IMR-90 (cell line): Measurements from ENCODE around the gene MEGF10.

Experiments used
- BHLHE40 ChIP-seq: fragments of 150-350 bp; IDR thresholded peaks from 2 replicates; pipeline ENCODE4 v1.6.1; 2016; ENCODE audit warnings: mild to moderate bottlenecking, low read depth, low read length
- CEBPB ChIP-seq: IDR thresholded peaks from 2 replicates; pipeline ENCODE4 v1.6.1; 2012; ENCODE audit warnings: low read depth, low read length, improper control_type of control experiment
- MAFK ChIP-seq: IDR thresholded peaks from 2 replicates; pipeline ENCODE4 v1.6.1; 2012; ENCODE audit warnings: low read depth, low read length, improper control_type of control experiment
- MXI1 ChIP-seq: IDR thresholded peaks from 2 replicates; pipeline ENCODE4 v1.6.1; 2012; ENCODE audit warnings: low read depth, mild to moderate bottlenecking, low read length, moderate library complexity, borderline replicate concordance
- POLR2A ChIP-seq: IDR thresholded peaks from 2 replicates; pipeline ENCODE4 v1.6.1; 2012; ENCODE audit warnings: mild to moderate bottlenecking, low read depth, low read length
- RFX5 ChIP-seq: IDR thresholded peaks from 2 replicates; pipeline ENCODE4 v1.8.0; 2012; ENCODE audit warnings: low read depth, mild to moderate bottlenecking, low read length, moderate library complexity
- SMC3 ChIP-seq: fragments of 150-350 bp; IDR thresholded peaks from 2 replicates; pipeline ENCODE4 v1.6.1; 2016; ENCODE audit warnings: low read depth, mild to moderate bottlenecking, antibody characterized with exemption, low read length, moderate library complexity
- TF ChIP-seq, protein P1 (sequence below): conservative IDR thresholded peaks from 2 replicates; pipeline ENCODE4 v1.5.1; 2012; ENCODE audit warnings: mild to moderate bottlenecking, low read depth, low read length, improper control_type of control experiment

GRCh38 chr5:127358284-127358683 is 67.7 kb downstream of the MEGF10 start:
- no peak for TF ChIP-seq RFX5
- TF ChIP-seq MAFK, result no peak
- TF ChIP-seq, protein P1, sequence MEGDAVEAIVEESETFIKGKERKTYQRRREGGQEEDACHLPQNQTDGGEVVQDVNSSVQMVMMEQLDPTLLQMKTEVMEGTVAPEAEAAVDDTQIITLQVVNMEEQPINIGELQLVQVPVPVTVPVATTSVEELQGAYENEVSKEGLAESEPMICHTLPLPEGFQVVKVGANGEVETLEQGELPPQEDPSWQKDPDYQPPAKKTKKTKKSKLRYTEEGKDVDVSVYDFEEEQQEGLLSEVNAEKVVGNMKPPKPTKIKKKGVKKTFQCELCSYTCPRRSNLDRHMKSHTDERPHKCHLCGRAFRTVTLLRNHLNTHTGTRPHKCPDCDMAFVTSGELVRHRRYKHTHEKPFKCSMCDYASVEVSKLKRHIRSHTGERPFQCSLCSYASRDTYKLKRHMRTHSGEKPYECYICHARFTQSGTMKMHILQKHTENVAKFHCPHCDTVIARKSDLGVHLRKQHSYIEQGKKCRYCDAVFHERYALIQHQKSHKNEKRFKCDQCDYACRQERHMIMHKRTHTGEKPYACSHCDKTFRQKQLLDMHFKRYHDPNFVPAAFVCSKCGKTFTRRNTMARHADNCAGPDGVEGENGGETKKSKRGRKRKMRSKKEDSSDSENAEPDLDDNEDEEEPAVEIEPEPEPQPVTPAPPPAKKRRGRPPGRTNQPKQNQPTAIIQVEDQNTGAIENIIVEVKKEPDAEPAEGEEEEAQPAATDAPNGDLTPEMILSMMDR, result no peak
- no peak for TF ChIP-seq BHLHE40
- TF ChIP-seq POLR2A, result no peak
- TF ChIP-seq CEBPB, result no peak
- no peak for TF ChIP-seq SMC3
- TF ChIP-seq MXI1, result no peak
